Activated CD4-positive, CD25-positive, alpha-beta regulatory T cell treated with anti-CD3 and anti-CD28 coated beads, Interleukin-2, amount 50 U/mL, for 24 hours (primary cell): ENCODE data around the gene CLCA4.

Experiments
- ATAC-seq, 2 donors: fragments of 150-1000 bp; cut with Tn5 transposase; one replicate each; pipeline ENCODE4 v1.10.0; 2021; ENCODE audit warnings: mild to moderate bottlenecking in 1 of 2, moderate library complexity in 1 of 2

CLCA4 gene

GRCh38 chr1:86621286-86621685 lies 74.4 kb downstream of the CLCA4 start:
- no peak for ATAC-seq
